Right forelimb (tissue), 1 donor: Measurements from ENCODE around the gene TRIM6.
"Not testable (repeated sequence)": the region's sequence is repeated elsewhere in the genome, so short reads cannot be mapped to it uniquely, and the experiment has no call there.

ENCODE experiments used
- DNase-seq: peaks from one replicate; pipeline ENCODE4 v3.0.0-alpha.2; 2018

TRIM6 gene

DNA sequence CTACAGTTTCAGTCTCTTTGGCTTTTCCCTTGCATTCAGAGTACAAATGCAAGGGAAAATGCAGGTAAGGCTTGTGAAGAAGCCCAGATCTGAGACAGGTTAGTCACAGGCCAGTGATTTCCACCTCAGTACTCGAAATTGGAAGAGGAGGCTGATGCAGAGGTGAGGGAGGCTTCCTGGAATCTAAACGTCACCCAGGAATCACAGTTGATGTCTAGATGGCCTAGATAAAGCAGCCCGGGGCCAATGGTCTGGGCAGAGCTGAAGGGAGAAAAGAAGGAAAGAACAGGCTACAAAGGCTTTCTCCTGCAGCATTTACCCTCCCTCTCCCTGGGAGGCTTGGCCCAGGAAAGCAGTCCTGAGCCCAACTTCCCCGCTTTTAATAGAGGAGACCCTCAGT lies 8.5 kb downstream of the TRIM6 start:
- no peak for DNase-seq

DNA sequence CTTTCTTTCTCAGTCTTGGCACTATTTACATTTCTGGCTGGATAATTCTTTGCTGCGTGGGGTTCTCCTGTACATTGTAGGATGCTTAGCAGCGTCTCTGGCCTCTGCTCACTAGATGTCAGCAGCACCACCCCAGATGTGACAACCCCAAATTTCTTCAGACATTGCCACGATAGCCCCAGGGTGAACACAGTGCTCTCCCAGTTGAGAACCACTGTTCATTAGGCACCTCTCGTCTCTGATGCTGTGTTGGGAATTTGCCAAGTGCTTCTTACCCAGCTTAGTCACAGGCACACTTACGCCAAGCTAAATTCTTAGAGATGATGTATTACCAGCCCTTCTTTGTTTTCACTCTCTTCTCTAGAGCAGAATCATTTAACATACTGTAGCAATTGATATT lies 9.4 kb downstream of the TRIM6 start:
- no peak for DNase-seq

DNA sequence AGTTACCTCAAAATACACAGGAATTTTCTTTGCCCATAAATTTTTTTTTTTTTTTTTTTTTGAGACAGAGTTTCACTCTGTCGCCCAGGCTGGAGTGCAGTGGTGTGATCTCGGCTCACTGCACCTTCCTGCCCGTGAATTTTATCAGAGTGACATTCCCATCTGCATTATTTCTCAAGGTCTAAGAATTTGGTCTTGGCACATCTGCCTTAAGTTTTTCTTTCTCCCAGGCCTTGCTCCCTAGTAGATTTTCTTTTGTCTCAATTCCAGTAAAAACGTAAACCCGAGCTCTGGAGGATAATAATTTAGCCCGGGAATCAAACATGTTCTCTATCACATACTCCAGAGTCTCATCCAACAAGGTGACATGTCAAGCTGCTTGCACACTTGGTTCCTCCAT lies 12.4 kb downstream of the TRIM6 start:
- no peak for DNase-seq

DNA sequence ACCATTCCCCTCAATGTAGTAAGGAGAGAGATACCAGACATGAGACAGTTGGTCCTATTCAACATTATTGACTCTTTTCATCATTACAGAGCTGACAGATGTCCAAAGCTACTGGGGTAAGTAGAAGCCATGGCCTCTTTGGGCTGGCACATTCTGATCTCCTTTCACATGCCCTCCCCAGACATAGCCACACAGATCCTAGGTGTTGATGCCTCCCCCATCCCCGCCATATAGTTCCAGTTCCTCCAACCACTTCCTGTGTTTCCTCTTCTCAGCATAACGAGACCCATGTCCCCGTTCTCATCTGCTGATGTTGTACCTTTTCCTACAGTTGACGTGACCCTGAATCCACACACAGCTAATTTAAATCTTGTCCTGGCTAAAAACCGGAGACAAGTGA lies 14.0 kb downstream of the TRIM6 start:
- no peak for DNase-seq

DNA sequence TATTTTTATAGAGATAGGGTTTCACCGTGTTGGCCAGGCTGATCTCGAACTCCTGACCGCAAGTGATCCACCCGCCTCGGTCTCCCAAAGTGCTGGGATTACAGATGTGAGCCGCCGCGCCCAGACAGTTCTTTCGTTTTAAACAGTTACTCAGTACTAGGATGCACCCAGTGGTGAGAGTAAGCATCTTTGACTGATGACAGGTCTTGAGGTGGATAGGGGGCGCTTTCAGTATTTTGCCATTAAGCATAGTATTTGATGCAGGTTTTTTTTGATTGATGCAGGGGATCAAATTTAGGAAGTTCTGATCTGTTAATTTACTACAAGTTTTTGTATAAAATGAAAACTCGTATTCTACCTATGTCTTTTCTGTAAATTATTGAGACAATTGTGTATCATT lies 15.2 kb downstream of the TRIM6 start:
- DNase-seq: no peak

DNA sequence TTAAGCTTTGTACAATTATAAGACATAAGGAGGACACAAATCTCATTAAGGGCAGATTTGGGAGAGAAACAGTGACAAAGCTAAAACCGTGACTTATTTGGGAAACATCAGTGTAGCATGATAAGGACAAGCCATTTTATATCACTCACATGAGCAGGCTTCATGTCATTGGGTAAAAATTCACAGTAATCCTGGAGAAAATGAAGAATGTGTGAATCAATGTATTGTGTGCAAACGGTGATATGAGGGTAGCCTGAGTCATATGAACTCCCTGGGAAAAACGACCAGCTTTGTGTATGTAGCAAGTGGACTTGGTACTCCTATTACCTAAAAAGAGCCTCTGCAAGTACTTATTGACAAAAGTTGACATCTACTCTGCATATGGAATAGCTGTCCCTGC lies 22.4 kb downstream of the TRIM6 start:
- DNase-seq: no peak

DNA sequence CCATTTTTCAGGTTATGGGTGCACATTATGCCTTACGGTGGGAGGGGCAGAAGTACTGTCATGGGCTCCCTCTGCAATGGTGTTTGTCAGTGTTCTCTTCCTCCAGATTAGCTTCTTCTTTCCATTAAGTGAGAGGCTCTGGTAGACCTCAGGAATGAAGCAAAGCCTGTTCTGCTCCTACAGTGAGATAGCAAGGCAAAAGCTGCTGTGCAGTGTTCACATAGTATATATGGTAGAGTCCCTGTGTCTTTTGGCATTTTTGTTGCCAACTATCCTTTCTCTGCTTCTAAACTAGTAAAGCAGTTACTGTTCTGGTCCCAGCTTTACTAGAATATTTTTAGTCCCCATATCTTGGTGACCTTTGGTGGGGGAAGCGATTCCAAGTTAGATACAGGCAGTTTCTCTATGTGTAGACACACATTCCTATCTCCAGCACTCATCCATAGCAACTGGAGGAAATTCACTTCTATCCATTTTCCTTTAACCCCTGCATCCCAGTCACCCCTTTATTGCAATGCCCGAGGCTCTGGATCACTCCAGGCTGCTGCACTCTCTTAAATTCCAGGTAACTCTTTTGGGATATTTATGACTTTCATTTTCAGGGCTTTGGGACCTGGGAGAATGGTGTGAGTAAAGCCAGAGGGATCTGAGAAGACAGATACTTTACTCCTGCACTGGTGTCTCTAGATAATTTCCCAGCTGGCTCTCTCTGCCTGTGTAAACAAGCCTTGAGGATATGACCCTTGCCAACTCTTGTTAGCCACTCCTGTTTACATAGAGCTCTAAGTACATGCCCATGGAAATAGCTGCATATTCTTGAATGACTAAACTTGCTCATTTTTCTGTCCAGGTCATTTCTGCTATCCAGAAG lies 24.4 kb downstream of the TRIM6 start:
- no peak for DNase-seq

DNA sequence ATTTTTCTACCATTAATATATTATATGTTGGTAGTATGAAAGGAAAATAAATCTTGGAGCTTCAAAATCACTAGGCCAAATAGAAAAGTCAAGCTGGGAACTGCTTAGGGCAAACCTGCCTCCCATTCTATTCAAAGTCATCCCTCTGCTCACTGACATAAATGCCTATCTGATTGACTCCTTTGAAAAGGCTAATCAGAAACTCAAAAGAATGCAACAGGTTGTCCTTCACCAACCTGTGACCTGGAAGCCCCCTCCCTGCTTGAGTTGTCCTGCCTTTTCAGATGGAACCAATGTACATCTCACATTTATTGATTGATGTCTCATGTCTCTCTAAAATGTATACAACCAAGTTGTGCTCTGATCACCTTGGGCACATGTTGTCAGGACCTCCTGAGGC lies 25.1 kb downstream of the TRIM6 start:
- DNase-seq: no peak

DNA sequence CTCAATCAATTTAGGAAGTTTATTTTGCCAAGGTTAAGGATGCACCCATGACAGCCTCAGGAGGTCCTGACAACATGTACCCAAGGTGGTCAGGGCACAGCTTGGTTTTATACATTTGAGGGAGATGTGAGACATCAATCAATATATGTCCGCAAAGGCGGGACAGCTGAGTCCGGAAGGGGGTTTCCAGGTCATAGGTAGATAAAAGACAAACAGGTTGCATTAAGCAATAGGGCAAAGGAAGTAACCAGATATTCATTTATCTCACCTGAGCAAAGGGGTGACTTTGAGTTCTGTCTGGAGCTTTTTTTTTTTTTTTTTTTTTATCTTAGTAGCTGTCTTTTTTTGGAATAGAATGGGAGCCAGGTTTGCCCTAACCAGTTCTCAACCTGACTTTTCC lies 26.4 kb downstream of the TRIM6 start:
- no peak for DNase-seq

DNA sequence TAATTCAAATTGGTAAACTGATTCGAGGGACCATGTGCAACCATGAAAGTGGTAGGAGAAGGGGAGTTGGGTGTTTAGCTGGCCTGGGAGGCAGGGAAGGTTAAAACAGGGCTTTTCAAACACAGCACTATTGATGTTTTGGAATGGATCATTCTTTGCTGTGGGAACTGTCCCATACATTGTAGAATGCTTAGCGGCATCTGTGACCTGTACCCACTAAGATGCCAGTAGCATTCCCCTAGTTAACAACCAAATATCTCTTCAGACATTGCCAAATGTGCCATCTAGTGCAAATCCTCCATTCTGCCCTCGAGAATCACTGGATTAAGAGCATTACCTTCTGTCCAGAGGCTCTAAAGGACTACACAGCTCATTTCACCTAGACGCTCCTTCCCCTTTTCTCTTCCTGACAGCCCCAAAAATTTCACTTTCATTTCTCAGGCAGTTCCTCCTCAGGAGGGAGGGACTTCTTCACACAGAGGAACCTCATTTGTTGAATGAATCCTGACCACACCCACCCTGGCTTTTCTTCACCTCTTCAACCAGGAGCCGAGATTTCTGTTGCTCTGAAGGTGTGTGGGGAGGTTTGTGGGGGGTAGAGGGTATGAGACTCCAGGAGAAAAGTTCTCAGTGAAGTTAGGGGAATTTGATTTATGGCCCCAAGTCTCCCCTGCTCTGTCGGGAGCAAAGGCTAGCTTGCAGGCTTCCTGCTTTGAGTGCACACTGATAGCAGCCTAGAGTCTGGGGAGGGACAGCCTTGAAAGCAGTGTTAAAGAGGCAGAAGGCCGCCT lies 28.2 kb downstream of the TRIM6 start, which contains the start of gene TRIM34:
TSS of gene TRIM34 (plus strand) at position 513 of the 791 bp plus-strand sequence. CDS start 7,331 bp downstream, outside the sequence.
- peak; percentile 65 for DNase-seq

DNA sequence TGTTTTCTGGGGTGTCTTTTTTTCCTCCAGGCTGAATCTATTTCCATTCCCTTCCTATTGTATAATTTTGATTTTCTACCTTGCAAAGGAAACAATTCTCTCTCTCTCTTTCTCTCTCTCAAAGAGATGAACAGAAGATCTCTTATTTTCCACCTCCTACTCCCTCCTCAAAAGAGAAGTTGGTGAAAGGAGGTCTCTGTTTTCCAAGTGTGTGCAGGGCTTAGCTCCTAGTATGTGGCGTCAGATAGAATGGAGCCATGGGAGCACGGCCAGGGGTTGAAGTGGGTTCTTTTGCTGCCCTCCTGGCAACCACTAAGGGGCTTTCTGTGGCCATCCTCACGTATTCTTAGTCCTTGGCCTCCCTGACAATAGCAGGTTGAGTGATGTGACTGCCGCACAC lies 28.8 kb downstream of the TRIM6 start:
- DNase-seq: no peak

DNA sequence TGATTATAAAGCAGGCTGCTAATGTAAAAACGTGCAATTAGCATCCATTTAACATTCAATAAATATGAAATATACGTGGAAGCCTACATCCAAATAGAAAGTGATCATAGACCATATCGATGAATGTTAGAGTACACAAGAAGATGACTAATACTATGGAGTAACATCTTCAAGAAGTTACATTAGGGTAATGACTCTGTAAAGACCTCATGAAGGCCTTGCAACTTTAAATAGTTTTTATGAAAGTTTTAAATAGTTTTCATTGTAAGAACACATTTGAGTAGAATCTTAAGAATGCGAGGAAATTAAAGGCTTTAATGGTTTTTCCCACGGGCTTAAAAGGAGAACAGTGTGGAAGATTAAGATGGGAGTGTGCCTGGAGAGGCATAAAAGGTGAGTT lies 29.8 kb downstream of the TRIM6 start:
- DNase-seq: no peak

DNA sequence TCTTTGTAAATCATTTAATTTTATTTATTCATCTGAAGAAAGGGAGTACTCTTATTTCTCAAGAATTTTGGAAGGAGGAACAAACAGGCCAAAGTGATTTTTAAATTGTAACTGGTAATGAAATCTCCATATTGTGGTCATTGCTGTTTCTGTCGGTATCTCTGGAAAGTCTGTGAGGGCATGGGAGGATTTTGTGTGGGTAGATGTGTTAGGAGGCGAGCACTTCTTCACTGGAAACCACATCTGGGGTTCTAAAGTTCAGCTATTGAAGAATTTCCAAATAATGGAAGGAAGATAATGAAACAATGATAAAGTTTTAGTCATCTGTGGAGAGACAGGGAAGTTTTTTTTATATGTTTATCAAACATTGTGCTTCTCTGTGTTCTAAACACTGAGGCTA lies 35.0 kb downstream of the TRIM6 start:
- no peak for DNase-seq

DNA sequence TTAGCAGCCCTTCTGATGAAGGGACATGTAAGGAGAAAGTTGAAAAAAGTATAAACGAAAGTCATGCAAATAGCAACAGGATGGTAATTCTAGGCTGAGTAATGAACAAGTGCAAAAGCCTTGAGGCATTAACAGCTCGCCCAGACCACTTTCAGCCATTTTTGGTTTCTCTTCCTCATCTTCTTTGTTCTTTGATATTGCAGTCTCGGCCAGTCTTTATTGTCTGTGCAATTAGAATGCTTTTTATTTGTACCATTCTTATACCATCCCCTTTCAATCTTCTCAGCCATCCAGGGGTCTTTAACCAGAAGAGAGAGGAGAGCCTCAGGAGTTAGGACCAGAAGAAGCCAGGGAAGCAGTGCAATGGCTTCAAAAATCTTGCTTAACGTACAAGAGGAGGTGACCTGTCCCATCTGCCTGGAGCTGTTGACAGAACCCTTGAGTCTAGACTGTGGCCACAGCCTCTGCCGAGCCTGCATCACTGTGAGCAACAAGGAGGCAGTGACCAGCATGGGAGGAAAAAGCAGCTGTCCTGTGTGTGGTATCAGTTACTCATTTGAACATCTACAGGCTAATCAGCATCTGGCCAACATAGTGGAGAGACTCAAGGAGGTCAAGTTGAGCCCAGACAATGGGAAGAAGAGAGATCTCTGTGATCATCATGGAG lies 35.7 kb downstream of the TRIM6 start:
- no peak for DNase-seq

DNA sequence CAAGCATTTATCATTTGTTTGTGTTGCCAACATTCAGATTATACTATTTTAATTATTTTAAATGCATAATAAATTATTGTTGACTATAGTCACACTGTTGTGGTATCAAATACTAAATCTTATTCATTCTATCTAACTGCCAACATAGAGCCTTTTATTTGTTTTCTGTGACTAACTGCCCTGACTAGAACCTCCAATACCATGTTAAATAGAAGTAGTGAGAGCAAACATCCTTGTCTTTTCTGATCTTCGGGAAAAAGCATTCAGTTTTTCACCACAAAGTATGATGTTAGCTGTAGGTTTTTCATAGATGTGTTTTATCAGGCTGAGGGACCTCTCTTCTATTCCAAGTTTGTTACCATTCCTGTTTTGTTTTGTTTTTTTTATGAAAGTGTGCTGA lies 43.5 kb downstream of the TRIM6 start:
- DNase-seq: no peak

DNA sequence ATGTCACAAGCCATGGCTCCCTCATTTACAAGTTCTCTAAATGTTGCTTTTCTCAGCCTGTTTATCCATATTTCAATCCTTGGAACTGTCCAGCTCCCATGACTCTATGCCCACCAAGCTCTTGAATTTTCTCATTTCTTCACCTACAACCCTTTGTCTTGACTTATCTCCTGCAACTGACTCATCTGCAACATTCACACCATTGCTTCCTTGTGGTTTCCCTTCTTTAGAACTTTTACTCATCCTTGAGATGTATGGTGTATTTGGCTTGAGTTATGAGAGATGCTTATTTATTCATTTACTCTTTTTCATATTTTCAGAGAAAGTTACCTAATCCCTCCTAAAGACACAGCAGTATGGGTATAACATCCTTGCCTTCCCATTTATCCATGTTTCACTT lies 47.1 kb downstream of the TRIM6 start:
- no peak for DNase-seq

DNA sequence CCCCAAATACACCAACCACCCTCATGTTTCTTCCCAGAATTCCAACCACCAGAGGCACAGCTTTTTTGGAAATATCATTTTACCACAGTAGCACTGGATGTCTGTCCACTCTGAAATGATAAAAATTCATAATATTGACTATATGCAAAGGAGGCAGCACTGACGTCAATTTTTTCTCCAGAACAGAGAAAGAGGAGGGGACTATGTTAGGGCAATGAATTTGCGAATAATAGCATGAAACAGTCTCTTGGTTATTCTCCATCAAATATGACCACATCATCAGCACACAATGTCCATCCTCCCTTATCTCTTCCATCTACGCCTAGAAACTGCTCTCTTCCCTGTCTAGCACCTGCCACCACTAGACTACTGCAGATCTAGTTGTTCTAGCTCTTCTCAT lies 49.7 kb downstream of the TRIM6 start:
- DNase-seq: no peak

DNA sequence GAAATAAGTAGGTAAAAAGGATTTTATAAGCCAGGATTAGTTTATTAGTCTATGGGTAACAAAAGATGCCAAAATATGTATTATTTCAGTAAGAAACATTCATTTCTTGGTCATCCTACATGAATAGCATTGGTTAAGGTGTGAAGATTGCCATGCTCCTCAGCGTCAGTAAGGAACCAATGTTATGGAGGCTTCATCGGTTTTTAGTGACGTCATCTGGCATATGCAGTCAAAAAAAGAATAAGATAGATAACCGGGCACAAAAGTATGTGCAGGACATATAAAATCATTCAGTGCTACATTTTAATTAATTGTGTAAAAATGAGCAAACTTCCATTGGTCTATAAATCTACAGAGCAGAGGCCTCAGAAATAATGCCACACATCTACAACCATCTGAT lies 59.0 kb downstream of the TRIM6 start:
- no peak for DNase-seq

DNA sequence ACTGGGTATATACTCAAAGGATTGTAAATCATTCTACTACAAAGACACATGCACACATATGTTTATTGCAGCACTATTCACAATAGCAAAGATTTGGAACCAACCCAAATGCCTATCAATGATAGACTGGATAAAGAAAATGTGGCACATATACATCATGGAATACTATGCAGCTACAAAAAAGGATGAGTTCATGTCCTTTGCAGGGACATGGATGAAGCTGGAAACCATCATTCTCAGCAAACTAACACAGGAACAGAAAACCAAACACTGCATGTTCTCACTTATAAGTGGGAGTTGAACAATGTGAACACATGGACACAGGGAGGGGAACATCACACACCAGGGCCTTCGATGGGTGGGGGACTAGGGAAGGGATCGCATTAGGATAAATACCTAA lies 60.5 kb downstream of the TRIM6 start:
- DNase-seq: not testable (repeated sequence)

DNA sequence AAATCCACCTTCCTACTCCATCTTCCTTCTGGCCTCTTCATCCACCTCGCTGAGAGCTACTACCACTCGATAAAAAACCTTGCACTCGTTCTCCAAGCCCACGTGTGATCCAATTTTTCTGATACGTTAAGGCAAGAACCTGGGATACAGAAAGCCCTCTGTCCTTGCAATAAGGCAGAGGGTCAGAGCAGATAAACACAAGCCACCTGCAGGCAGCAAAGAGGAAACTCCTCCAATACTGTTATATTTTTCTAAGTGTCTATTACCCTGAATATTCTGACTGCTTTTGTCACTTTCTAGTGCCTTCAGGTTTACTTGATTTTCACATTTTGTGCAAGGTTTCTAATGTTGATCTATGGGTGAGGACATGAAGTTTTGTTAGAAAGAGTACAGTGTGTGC lies 61.9 kb downstream of the TRIM6 start:
- no peak for DNase-seq
